ENCODE measurements around the gene TRMU. TPM values are rescaled to one million over a fixed set of nuclear protein-coding genes. Genes with fewer than 3 reads are reported as not detected.

TRMU gene
- total RNA-seq, 1 experiment from 2014 or later = 46.6 TPM

GRCh38 chr22:46364341-46365165 lies 29.0 kb downstream of the TRMU start:
- peaks cover 30% of the 10 kb centered on the region for H3K36me3 Mint-ChIP-seq (ENCODE audit: insufficient read depth, unreplicated experiment)
- BruUV-seq (replicated peaks) = no TSS peak
- no peak overlapping the region for H3K27ac Mint-ChIP-seq (ENCODE audit: low read depth, unreplicated experiment)
- no peak overlapping the region for H3K4me3 Mint-ChIP-seq (ENCODE audit: unreplicated experiment)
- CTCF ChIA-PET = interaction anchor here (0.7 to 1.3 kb wide), 2 partner anchors 146 to 178 kb away, joined by 3 read pairs; no protein-coding TSS in a partner anchor
- POLR2A ChIA-PET = no interaction called here
- H3K4me1 Mint-ChIP-seq (ENCODE audit: insufficient read depth, unreplicated experiment) = no peaks in the 10 kb centered on the region
- TF ChIP-seq, protein P1, sequence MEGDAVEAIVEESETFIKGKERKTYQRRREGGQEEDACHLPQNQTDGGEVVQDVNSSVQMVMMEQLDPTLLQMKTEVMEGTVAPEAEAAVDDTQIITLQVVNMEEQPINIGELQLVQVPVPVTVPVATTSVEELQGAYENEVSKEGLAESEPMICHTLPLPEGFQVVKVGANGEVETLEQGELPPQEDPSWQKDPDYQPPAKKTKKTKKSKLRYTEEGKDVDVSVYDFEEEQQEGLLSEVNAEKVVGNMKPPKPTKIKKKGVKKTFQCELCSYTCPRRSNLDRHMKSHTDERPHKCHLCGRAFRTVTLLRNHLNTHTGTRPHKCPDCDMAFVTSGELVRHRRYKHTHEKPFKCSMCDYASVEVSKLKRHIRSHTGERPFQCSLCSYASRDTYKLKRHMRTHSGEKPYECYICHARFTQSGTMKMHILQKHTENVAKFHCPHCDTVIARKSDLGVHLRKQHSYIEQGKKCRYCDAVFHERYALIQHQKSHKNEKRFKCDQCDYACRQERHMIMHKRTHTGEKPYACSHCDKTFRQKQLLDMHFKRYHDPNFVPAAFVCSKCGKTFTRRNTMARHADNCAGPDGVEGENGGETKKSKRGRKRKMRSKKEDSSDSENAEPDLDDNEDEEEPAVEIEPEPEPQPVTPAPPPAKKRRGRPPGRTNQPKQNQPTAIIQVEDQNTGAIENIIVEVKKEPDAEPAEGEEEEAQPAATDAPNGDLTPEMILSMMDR (IDR thresholded peaks at IDR 0.05; ENCODE audit: unreplicated experiment) = no peak
- no peaks in the 10 kb centered on the region for H3K27me3 Mint-ChIP-seq (ENCODE audit: insufficient read depth, unreplicated experiment)
- H3K9me3 Mint-ChIP-seq (ENCODE audit: unreplicated experiment) = no peaks in the 10 kb centered on the region
- DNase-seq (ENCODE audit: unreplicated experiment) = no peak
- intact Hi-C loops (cut with micrococcal nuclease) = no loop called here

- TF ChIP-seq, protein P1 (IDR thresholded peaks at IDR 0.05; ENCODE audit: unreplicated experiment) = no peak
- Mint-ChIP-seq H3K9me3 (ENCODE audit: unreplicated experiment) (no peaks in the 10 kb centered on the region), H3K27me3 (ENCODE audit: insufficient read depth, unreplicated experiment) (no peaks in the 10 kb centered on the region), H3K4me1 (ENCODE audit: insufficient read depth, unreplicated experiment) (no peaks in the 10 kb centered on the region), H3K36me3 (ENCODE audit: insufficient read depth, unreplicated experiment) (peaks cover 37% of the 10 kb centered on the region), H3K27ac (ENCODE audit: low read depth, unreplicated experiment) (no peak overlapping the region), H3K4me3 (ENCODE audit: unreplicated experiment) (no peak overlapping the region)
- intact Hi-C loops (cut with micrococcal nuclease) = no loop called here
- POLR2A ChIA-PET = no interaction called here
- no peak for DNase-seq (ENCODE audit: unreplicated experiment)
- CTCF ChIA-PET = interaction anchor here (0.6 to 1.3 kb wide), 3 partner anchors 145 to 283 kb away, joined by 3 to 4 read pairs (median 3); no protein-coding TSS in a partner anchor
- no TSS peak for BruUV-seq (replicated peaks)
These were observed 29.7 kb downstream of the TRMU start for GRCh38 chr22:46365166-46365624.

DNA sequence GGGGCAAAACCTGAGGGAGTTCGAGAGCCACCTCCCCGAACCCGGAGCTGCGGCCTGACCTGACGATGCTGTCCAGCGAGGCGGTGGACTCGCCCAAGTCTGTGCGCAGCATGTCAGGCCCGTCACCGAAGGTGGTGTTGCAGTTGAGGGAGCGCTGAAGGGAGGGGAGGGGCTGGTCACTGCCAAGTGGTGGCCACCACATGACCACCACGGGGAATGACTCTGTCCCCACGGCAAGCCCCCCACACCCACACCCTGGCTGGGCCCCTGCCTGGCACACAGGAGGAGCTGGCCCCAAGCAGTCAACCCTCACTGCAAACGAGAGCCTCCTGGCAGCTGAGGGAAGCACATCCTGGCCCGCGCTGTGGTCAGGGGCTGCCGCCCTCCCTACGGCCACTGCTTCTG lies 30.8 kb downstream of the TRMU start:
- DNase-seq (ENCODE audit: unreplicated experiment) = no peak
- Mint-ChIP-seq H3K4me3 (ENCODE audit: unreplicated experiment) (no peak overlapping the region), H3K27ac (ENCODE audit: low read depth, unreplicated experiment) (no peak overlapping the region), H3K4me1 (ENCODE audit: insufficient read depth, unreplicated experiment) (peaks cover 1% of the 10 kb centered on the region), H3K36me3 (ENCODE audit: insufficient read depth, unreplicated experiment) (peaks cover 35% of the 10 kb centered on the region), H3K27me3 (ENCODE audit: insufficient read depth, unreplicated experiment) (no peaks in the 10 kb centered on the region), H3K9me3 (ENCODE audit: unreplicated experiment) (no peaks in the 10 kb centered on the region)
- intact Hi-C loops (cut with micrococcal nuclease) = no loop called here
- TF ChIP-seq, protein P1 (IDR thresholded peaks at IDR 0.05; ENCODE audit: unreplicated experiment) = no peak
- CTCF ChIA-PET = interaction anchor here (0.6 to 4.4 kb wide), 7 partner anchors 10 to 425 kb away, joined by 3 to 87 read pairs (median 16); no protein-coding TSS in a partner anchor
- POLR2A ChIA-PET = interaction anchor here (2.8 kb wide), 1 partner anchor 176 kb away, joined by 21 read pairs; no protein-coding TSS in a partner anchor
- BruUV-seq (replicated peaks) = no TSS peak
